Measurements from ENCODE around the gene SMIM23. TPM values are rescaled to one million over a fixed set of nuclear protein-coding genes. Genes with fewer than 3 reads are reported as not detected.

SMIM23 gene
- total RNA-seq, 1 experiment from 2014 or later, result not detected

DNA sequence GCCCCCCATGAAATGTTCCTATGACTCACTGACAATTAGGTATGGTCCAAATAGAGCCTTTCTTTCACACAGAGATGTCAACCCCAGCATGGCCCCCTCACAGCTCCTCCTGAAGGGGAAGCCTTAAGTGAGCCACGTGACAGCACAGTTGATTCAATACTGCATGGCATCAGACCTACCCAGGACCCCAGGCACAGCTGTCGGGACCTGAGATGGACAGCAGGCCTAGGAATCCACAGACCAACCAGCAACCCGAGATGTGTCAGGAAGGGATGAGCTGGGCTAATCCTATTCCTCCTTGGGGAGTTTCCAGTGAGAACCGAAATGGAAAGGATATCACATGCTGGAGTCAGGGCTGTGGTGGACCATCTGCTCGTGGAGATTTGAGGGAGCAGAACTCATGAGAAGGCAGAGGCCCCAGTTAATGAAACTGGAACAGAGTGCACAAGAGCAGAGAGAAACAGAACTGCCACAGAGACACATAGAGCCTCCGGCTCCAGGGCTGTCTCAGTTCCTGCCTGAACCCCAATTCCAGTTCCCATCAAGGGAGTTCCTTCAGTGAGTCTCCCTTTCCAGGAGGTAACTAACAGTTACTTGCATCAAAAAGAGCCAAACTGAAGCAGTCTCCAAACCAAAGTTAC, 42.1 kb upstream of the SMIM23 start:
- no peak overlapping the region for H3K27ac ChIP-seq (ENCODE audit: low read length)
- DNase-seq (ENCODE audit: low read depth, low spot score), result no peak
- ChIA-PET POLR2A (no interaction called here), CTCF (no interaction called here)
- H3K9me3 ChIP-seq (ENCODE audit: control insufficient read depth, insufficient read depth, low read depth, low read length), result no peaks in the 10 kb centered on the region
- in situ Hi-C loops (cut with HindIII; ENCODE audit: low pct_unique_long_range_greater_than_20kb, low sequenced_read_pairs), result no loop called here
- ATAC-seq, result no peak
- H3K27me3 ChIP-seq (ENCODE audit: control insufficient read depth, insufficient read depth, low read length), result no peaks in the 10 kb centered on the region
- H3K4me3 ChIP-seq (ENCODE audit: low read depth in 2 of 2, low read length in 2 of 2), result no peak overlapping the region
- no peaks in the 10 kb centered on the region for H3K36me3 ChIP-seq (ENCODE audit: control insufficient read depth, insufficient read depth, low read length)
- no peaks in the 10 kb centered on the region for H3K4me1 ChIP-seq (ENCODE audit: control insufficient read depth, insufficient read depth, low read length)
- intact Hi-C loops (cut with micrococcal nuclease; ENCODE audit: unreplicated experiment), result no loop called here
- no TSS peak for BruUV-seq (replicated peaks)
- TF ChIP-seq, protein P1, sequence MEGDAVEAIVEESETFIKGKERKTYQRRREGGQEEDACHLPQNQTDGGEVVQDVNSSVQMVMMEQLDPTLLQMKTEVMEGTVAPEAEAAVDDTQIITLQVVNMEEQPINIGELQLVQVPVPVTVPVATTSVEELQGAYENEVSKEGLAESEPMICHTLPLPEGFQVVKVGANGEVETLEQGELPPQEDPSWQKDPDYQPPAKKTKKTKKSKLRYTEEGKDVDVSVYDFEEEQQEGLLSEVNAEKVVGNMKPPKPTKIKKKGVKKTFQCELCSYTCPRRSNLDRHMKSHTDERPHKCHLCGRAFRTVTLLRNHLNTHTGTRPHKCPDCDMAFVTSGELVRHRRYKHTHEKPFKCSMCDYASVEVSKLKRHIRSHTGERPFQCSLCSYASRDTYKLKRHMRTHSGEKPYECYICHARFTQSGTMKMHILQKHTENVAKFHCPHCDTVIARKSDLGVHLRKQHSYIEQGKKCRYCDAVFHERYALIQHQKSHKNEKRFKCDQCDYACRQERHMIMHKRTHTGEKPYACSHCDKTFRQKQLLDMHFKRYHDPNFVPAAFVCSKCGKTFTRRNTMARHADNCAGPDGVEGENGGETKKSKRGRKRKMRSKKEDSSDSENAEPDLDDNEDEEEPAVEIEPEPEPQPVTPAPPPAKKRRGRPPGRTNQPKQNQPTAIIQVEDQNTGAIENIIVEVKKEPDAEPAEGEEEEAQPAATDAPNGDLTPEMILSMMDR (IDR thresholded peaks at IDR 0.05), result no peak
- TF ChIP-seq POLR2AphosphoS5 (IDR thresholded peaks at IDR 0.05; ENCODE audit: low read depth, low read length) (no peak), TCF7L2 (IDR thresholded peaks at IDR 0.05; ENCODE audit: low read depth, low read length) (no peak), SIN3A (IDR thresholded peaks at IDR 0.05; ENCODE audit: borderline replicate concordance, insufficient read depth, low read depth, low read length) (no peak)
- TF ChIP-seq, protein P2, sequence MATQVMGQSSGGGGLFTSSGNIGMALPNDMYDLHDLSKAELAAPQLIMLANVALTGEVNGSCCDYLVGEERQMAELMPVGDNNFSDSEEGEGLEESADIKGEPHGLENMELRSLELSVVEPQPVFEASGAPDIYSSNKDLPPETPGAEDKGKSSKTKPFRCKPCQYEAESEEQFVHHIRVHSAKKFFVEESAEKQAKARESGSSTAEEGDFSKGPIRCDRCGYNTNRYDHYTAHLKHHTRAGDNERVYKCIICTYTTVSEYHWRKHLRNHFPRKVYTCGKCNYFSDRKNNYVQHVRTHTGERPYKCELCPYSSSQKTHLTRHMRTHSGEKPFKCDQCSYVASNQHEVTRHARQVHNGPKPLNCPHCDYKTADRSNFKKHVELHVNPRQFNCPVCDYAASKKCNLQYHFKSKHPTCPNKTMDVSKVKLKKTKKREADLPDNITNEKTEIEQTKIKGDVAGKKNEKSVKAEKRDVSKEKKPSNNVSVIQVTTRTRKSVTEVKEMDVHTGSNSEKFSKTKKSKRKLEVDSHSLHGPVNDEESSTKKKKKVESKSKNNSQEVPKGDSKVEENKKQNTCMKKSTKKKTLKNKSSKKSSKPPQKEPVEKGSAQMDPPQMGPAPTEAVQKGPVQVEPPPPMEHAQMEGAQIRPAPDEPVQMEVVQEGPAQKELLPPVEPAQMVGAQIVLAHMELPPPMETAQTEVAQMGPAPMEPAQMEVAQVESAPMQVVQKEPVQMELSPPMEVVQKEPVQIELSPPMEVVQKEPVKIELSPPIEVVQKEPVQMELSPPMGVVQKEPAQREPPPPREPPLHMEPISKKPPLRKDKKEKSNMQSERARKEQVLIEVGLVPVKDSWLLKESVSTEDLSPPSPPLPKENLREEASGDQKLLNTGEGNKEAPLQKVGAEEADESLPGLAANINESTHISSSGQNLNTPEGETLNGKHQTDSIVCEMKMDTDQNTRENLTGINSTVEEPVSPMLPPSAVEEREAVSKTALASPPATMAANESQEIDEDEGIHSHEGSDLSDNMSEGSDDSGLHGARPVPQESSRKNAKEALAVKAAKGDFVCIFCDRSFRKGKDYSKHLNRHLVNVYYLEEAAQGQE (IDR thresholded peaks at IDR 0.05; ENCODE audit: insufficient read depth in 1 of 2, low read depth in 2 of 2, low read length in 1 of 2), result no peak

- Histone ChIP-seq H3K4me1 (ENCODE audit: control insufficient read depth, insufficient read depth, low read length) (no peaks in the 10 kb centered on the region), H3K27me3 (ENCODE audit: control insufficient read depth, insufficient read depth, low read length) (no peaks in the 10 kb centered on the region), H3K36me3 (ENCODE audit: control insufficient read depth, insufficient read depth, low read length) (no peaks in the 10 kb centered on the region), H3K27ac (ENCODE audit: low read length) (no peak overlapping the region), H3K4me3 (ENCODE audit: low read depth in 2 of 2, low read length in 2 of 2) (no peak overlapping the region), H3K9me3 (ENCODE audit: control insufficient read depth, insufficient read depth, low read depth, low read length) (no peaks in the 10 kb centered on the region)
- in situ Hi-C loops (cut with HindIII; ENCODE audit: low pct_unique_long_range_greater_than_20kb, low sequenced_read_pairs) (no loop called here), intact Hi-C loops (cut with micrococcal nuclease; ENCODE audit: unreplicated experiment) (no loop called here)
- no peak for ATAC-seq
- DNase-seq (ENCODE audit: low read depth, low spot score), result no peak
- POLR2A ChIA-PET, result no interaction called here
- no TSS peak for BruUV-seq (replicated peaks)
- CTCF ChIA-PET, result no interaction called here
- no peak for TF ChIP-seq TCF7L2 (IDR thresholded peaks at IDR 0.05; ENCODE audit: low read depth, low read length)
- TF ChIP-seq, protein P1 (IDR thresholded peaks at IDR 0.05), result no peak
- no peak for TF ChIP-seq SIN3A (IDR thresholded peaks at IDR 0.05; ENCODE audit: borderline replicate concordance, insufficient read depth, low read depth, low read length)
- TF ChIP-seq POLR2AphosphoS5 (IDR thresholded peaks at IDR 0.05; ENCODE audit: low read depth, low read length), result no peak
- TF ChIP-seq, protein P2 (IDR thresholded peaks at IDR 0.05; ENCODE audit: insufficient read depth in 1 of 2, low read depth in 2 of 2, low read length in 1 of 2), result no peak
Observed at GRCh38 chr5:171744264-171744663, 41.4 kb upstream of the SMIM23 start.
